H9 (cell line): ENCODE data around the gene NCF1. TPM values are rescaled to one million over a fixed set of nuclear protein-coding genes. Genes with fewer than 3 reads are reported as not detected.
A peak's percentile ranks its signal among the peaks of the same experiment; 100 is the strongest.
"Not testable (repeated sequence)": the region's sequence is repeated elsewhere in the genome, so short reads cannot be mapped to it uniquely, and the experiment has no call there.

Source experiments
- DNase-seq: peaks from one replicate; pipeline ENCODE4 v3.0.0-alpha.2; 2017
- H2AFZ ChIP-seq: one replicate; pipeline ENCODE4 v1.6.1; 2013; ENCODE audit warnings: mild to moderate bottlenecking, low read length, control low read depth, moderate library complexity
- H2AK5ac ChIP-seq: 2 replicates; pipeline ENCODE4 v1.6.1; 2013; ENCODE audit warnings: low read length, control low read depth, mixed read lengths; ENCODE audit not compliant: insufficient read length
- H2BK120ac ChIP-seq: one replicate; pipeline ENCODE4 v1.6.1; 2013; ENCODE audit warnings: low read depth, mild to moderate bottlenecking, low read length, control low read depth, inconsistent platforms; ENCODE audit not compliant: poor library complexity, severe bottlenecking
- H2BK12ac ChIP-seq: 2 replicates; pipeline ENCODE4 v1.6.1; 2013; ENCODE audit warnings: low read length, control low read depth, mixed read lengths, low read depth; ENCODE audit not compliant: insufficient read length
- H2BK15ac ChIP-seq: 2 replicates; pipeline ENCODE4 v1.6.1; 2013; ENCODE audit warnings: low read depth, low read length, control low read depth
- H2BK20ac ChIP-seq: one replicate; pipeline ENCODE4 v1.6.1; 2013; ENCODE audit warnings: low read depth, mild to moderate bottlenecking, low read length, control low read depth, inconsistent platforms; ENCODE audit not compliant: poor library complexity, severe bottlenecking
- H2BK5ac ChIP-seq: 2 replicates; pipeline ENCODE4 v1.6.1; 2013; ENCODE audit warnings: low read length, control low read depth, mixed read lengths; ENCODE audit not compliant: insufficient read length
- H3K14ac ChIP-seq: 2 replicates; pipeline ENCODE4 v1.6.1; 2013; ENCODE audit warnings: low read length, control low read depth; ENCODE audit not compliant: insufficient read depth
- H3K18ac ChIP-seq: 2 replicates; pipeline ENCODE4 v1.6.1; 2013; ENCODE audit warnings: low read depth, mild to moderate bottlenecking, mixed read lengths, low read length, control low read depth; ENCODE audit not compliant: insufficient read length
- H3K23ac ChIP-seq: 2 replicates; pipeline ENCODE4 v1.6.1; 2013; ENCODE audit warnings: low read length, control low read depth, mixed read lengths, low read depth; ENCODE audit not compliant: insufficient read length
- H3K23me2 ChIP-seq: 2 replicates; pipeline ENCODE4 v1.6.1; 2013; ENCODE audit warnings: low read depth, mild to moderate bottlenecking, mixed read lengths, low read length, control low read depth; ENCODE audit not compliant: insufficient read length, poor library complexity, severe bottlenecking
- H3K27ac ChIP-seq: 2 replicates; pipeline ENCODE4 v1.5.1; 2013; ENCODE audit warnings: low read length, control low read depth, mixed read lengths, low read depth; ENCODE audit not compliant: insufficient read length
- H3K27me3 ChIP-seq: 2 replicates; pipeline ENCODE4 v1.6.1; 2013; ENCODE audit warnings: low read length, control low read depth, inconsistent platforms; ENCODE audit not compliant: insufficient read depth
- H3K4ac ChIP-seq: 2 replicates; pipeline ENCODE4 v1.6.1; 2013; ENCODE audit warnings: low read depth, mild to moderate bottlenecking, control low read depth, inconsistent platforms, low read length, moderate library complexity
- H3K4me1 ChIP-seq: 2 replicates; pipeline ENCODE4 v1.6.1; 2013; ENCODE audit warnings: low read length, control low read depth, inconsistent platforms; ENCODE audit not compliant: insufficient read depth
- H3K4me2 ChIP-seq: 2 replicates; pipeline ENCODE4 v1.6.1; 2013; ENCODE audit warnings: low read length, control low read depth, mixed read lengths; ENCODE audit not compliant: insufficient read length, insufficient read depth
- H3K56ac ChIP-seq: 2 replicates; pipeline ENCODE4 v1.6.1; 2013; ENCODE audit warnings: low read depth, mild to moderate bottlenecking, mixed read lengths, low read length, control low read depth; ENCODE audit not compliant: insufficient read length
- H3K79me1 ChIP-seq: 2 replicates; pipeline ENCODE4 v1.6.1; 2013; ENCODE audit warnings: low read depth, mild to moderate bottlenecking, moderate library complexity, low read length, control low read depth, inconsistent platforms; ENCODE audit not compliant: insufficient read depth, poor library complexity, severe bottlenecking
- H3K79me2 ChIP-seq: 2 replicates; pipeline ENCODE4 v1.6.1; 2013; ENCODE audit warnings: low read length, control low read depth, inconsistent platforms; ENCODE audit not compliant: insufficient read depth
- H3K9ac ChIP-seq: 2 replicates; pipeline ENCODE4 v1.6.1; 2013; ENCODE audit warnings: low read length, control low read depth, mixed read lengths; ENCODE audit not compliant: insufficient read length; ENCODE audit errors: extremely low read depth
- H3K9me3 ChIP-seq: one replicate; pipeline ENCODE4 v1.6.1; 2013; ENCODE audit warnings: low read depth, low read length, inconsistent platforms; ENCODE audit not compliant: control insufficient read depth
- H3T11ph ChIP-seq: one replicate; pipeline ENCODE4 v1.6.1; 2013; ENCODE audit warnings: mild to moderate bottlenecking, low read length, control low read depth, inconsistent platforms
- H4K20me1 ChIP-seq: one replicate; pipeline ENCODE4 v1.6.1; 2013; ENCODE audit not compliant: control insufficient read depth, insufficient read length, insufficient read depth
- H4K5ac ChIP-seq: 2 replicates; pipeline ENCODE4 v1.6.1; 2013; ENCODE audit warnings: low read depth, mild to moderate bottlenecking, mixed read lengths, low read length, control low read depth; ENCODE audit not compliant: insufficient read length
- H4K8ac ChIP-seq: replicated peaks from 2 replicates; pipeline ENCODE4 v1.6.1; 2013; ENCODE audit warnings: low read length, control low read depth, mixed read lengths, low read depth; ENCODE audit not compliant: insufficient read length
- H4K91ac ChIP-seq: 2 replicates; pipeline ENCODE4 v1.6.1; 2013; ENCODE audit warnings: low read depth, mild to moderate bottlenecking, moderate library complexity, mixed read lengths, low read length, control low read depth; ENCODE audit not compliant: insufficient read length
- H3K27ac Mint-ChIP-seq, 3 experiments: 2 replicates in 2 of 3; 3 replicates in 1 of 3; pipeline ENCODE4 v1.8.0; 2020 to 2021; ENCODE audit warnings: mixed read lengths in 3 of 3, mild to moderate bottlenecking in 1 of 3, moderate library complexity in 1 of 3
- H3K27me3 Mint-ChIP-seq: 2 replicates; pipeline ENCODE4 v1.8.0; 2021; ENCODE audit warnings: low read depth, mild to moderate bottlenecking, moderate library complexity, mixed read lengths
- H3K36me3 Mint-ChIP-seq, 3 experiments: 2 replicates in 2 of 3; 3 replicates in 1 of 3; pipeline ENCODE4 v1.8.0; 2020 to 2021; ENCODE audit warnings: low read depth in 3 of 3, mixed read lengths in 3 of 3; ENCODE audit not compliant: insufficient read depth in 1 of 3
- H3K4me1 Mint-ChIP-seq, 2 experiments: 2 replicates each; pipeline ENCODE4 v1.8.0; 2020; ENCODE audit warnings: mixed read lengths in 2 of 2
- H3K4me3 Mint-ChIP-seq, 2 experiments: 2 replicates in 1 of 2; 3 replicates in 1 of 2; pipeline ENCODE4 v1.8.0; 2020 to 2021; ENCODE audit warnings: mild to moderate bottlenecking in 2 of 2, mixed read lengths in 2 of 2, moderate library complexity in 1 of 2
- H3K9me3 Mint-ChIP-seq, 2 experiments: 2 replicates in 1 of 2; 3 replicates in 1 of 2; pipeline ENCODE4 v1.8.0; 2020; ENCODE audit warnings: mild to moderate bottlenecking in 2 of 2, mixed read lengths in 2 of 2, moderate library complexity in 1 of 2
- WGBS: extraction: QIAGEN DNeasy Blood & Tissue Kit; methylation state at CpG from one replicate; pipeline ENCODE4 v1.1.7; 2013; ENCODE audit warnings: missing lambda C conversion rate, low lambda C conversion rate, mixed read lengths; ENCODE audit not compliant: insufficient read length; ENCODE audit errors: extremely low coverage; 5-methylcytosine and 5-hydroxymethylcytosine counted together
- total RNA-seq: library from RNA; stranded (reverse); gene quantifications from 2 replicates; pipeline ENCODE4 v1.2.1, GENCODE V29; 2021

Gene NCF1
- total RNA-seq, 1 experiment from 2014 or later = 0.63 TPM

DNA sequence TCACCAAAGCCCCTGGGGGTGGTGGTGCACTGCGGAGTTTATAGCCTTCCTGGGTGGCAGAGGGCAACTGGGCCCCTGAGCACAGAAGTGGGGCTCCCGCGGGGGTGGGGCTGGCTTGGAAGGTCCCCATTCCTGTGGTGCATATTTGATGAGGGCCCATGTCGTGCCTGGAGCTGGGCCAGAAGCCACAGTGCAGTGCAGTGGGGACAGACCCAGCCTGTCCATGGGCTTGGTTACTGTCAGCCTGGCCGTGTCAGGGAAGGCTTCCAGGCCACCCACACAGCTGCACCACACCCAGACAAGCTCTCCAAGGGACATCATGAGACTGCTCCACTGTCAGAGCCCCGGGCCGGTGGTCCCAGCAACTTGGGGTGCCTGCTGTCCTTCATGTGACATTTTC lies 7.3 kb upstream of the NCF1 start:
- H3K27me3 Mint-ChIP-seq, H2BK20ac ChIP-seq, H3K27me3 ChIP-seq, H3K27ac ChIP-seq, H3T11ph ChIP-seq, H3K4me3 Mint-ChIP-seq, H4K91ac ChIP-seq, H3K18ac ChIP-seq, H3K9me3 Mint-ChIP-seq, H2BK12ac ChIP-seq, H3K4me1 Mint-ChIP-seq, H3K4me2 ChIP-seq, H3K9ac ChIP-seq, H3K79me2 ChIP-seq, H3K27ac Mint-ChIP-seq, H2BK5ac ChIP-seq, H3K4me1 ChIP-seq, H3K23ac ChIP-seq, DNase-seq, H2BK15ac ChIP-seq, H4K20me1 ChIP-seq, H2AK5ac ChIP-seq, H4K5ac ChIP-seq, H2BK120ac ChIP-seq, H3K14ac ChIP-seq, H2AFZ ChIP-seq, H4K8ac ChIP-seq, H3K23me2 ChIP-seq, H3K56ac ChIP-seq, H3K4ac ChIP-seq, H3K36me3 Mint-ChIP-seq, H3K79me1 ChIP-seq, H3K9me3 ChIP-seq: not testable (repeated sequence)
- WGBS = no CpG with 5 or more reads among the region's 7 CpGs

GRCh38 chr7:74766991-74767390 lies 6.8 kb upstream of the NCF1 start:
- not testable (repeated sequence) for H4K20me1 ChIP-seq, H3K4me1 ChIP-seq, H2BK20ac ChIP-seq, H3K23ac ChIP-seq, H3K27ac ChIP-seq, H3K79me2 ChIP-seq, H3K27ac Mint-ChIP-seq, H3K4me2 ChIP-seq, H4K91ac ChIP-seq, H3K56ac ChIP-seq, H2AFZ ChIP-seq, H3K27me3 Mint-ChIP-seq, H3K9ac ChIP-seq, H2BK5ac ChIP-seq, H3K18ac ChIP-seq, H3K9me3 ChIP-seq, H3K36me3 Mint-ChIP-seq, H3K23me2 ChIP-seq, H2BK15ac ChIP-seq, H2BK120ac ChIP-seq, H3K9me3 Mint-ChIP-seq, H2BK12ac ChIP-seq, H3K79me1 ChIP-seq, H2AK5ac ChIP-seq, H3K4me1 Mint-ChIP-seq, H3T11ph ChIP-seq, H3K14ac ChIP-seq, H3K4ac ChIP-seq, H4K8ac ChIP-seq, H3K27me3 ChIP-seq, H4K5ac ChIP-seq, H3K4me3 Mint-ChIP-seq
- no CpG with 5 or more reads among the region's 10 CpGs for WGBS
- DNase-seq = peak; percentile 3
